Mucosa of rectum (tissue), 2 donors: ENCODE data around the gene C4B.
"Not testable (repeated sequence)": the region's sequence is repeated elsewhere in the genome, so short reads cannot be mapped to it uniquely, and the experiment has no call there.

Experiments
- H3K27ac ChIP-seq, 2 donors: one replicate each; pipeline ENCODE4 v1.7.0; 2013; ENCODE audit warnings: inconsistent platforms in 2 of 2, low read depth in 2 of 2, low read length in 2 of 2
- H3K27me3 ChIP-seq, 2 donors: one replicate each; pipeline ENCODE4 v1.7.0; 2013; ENCODE audit warnings: low read length in 2 of 2; ENCODE audit not compliant: control insufficient read depth in 2 of 2, insufficient read depth in 2 of 2
- H3K36me3 ChIP-seq, 2 donors: one replicate each; pipeline ENCODE4 v1.7.0; 2013; ENCODE audit warnings: low read length in 2 of 2; ENCODE audit not compliant: control insufficient read depth in 2 of 2, insufficient read depth in 2 of 2
- H3K4me1 ChIP-seq, 2 donors: one replicate each; pipeline ENCODE4 v1.7.0; 2013; ENCODE audit warnings: low read length in 2 of 2, mild to moderate bottlenecking in 1 of 2; ENCODE audit not compliant: control insufficient read depth in 2 of 2, insufficient read depth in 2 of 2
- H3K4me3 ChIP-seq, 2 donors: one replicate each; pipeline ENCODE4 v1.7.0; 2013; ENCODE audit warnings: low read length in 2 of 2
- H3K9ac ChIP-seq, 2 donors: one replicate each; pipeline ENCODE4 v1.7.0; 2013; ENCODE audit warnings: low read length in 2 of 2, low read depth in 1 of 2, mild to moderate bottlenecking in 1 of 2
- H3K9me3 ChIP-seq, 2 donors: one replicate each; pipeline ENCODE4 v1.7.0; 2013; ENCODE audit warnings: low read length in 2 of 2; ENCODE audit not compliant: control insufficient read depth in 2 of 2
- donor health status: healthy.
- donor health status: Normal muscosa, but diverticular disease.

Gene C4B

GRCh38 chr6:31981744-31982143 lies 32.9 kb upstream of the C4B start, which contains the start of gene C4A:
C4A (plus strand) TSS chr6:31982057; CDS start chr6:31982108, 51 bp downstream.
- H3K9me3 ChIP-seq, H3K4me1 ChIP-seq, H3K4me3 ChIP-seq, H3K27ac ChIP-seq, H3K9ac ChIP-seq, H3K27me3 ChIP-seq: not testable (repeated sequence)
- peaks cover 10 to 12% of the 10 kb centered on the region in 2 donors for H3K36me3 ChIP-seq

GRCh38 chr6:31989363-31989762 lies 25.2 kb upstream of the C4B start:
- H3K36me3 ChIP-seq, H3K4me3 ChIP-seq, H3K27ac ChIP-seq, H3K27me3 ChIP-seq, H3K9me3 ChIP-seq, H3K4me1 ChIP-seq, H3K9ac ChIP-seq: not testable (repeated sequence)

- H3K4me1 ChIP-seq, H3K9ac ChIP-seq, H3K27me3 ChIP-seq, H3K36me3 ChIP-seq, H3K9me3 ChIP-seq, H3K27ac ChIP-seq, H3K4me3 ChIP-seq: not testable (repeated sequence)
Observed at GRCh38 chr6:31994421-31994820, 20.2 kb upstream of the C4B start.

GRCh38 chr6:31996385-31996784 lies 18.2 kb upstream of the C4B start:
- H3K27me3 ChIP-seq, H3K4me1 ChIP-seq, H3K27ac ChIP-seq, H3K36me3 ChIP-seq, H3K9ac ChIP-seq, H3K4me3 ChIP-seq, H3K9me3 ChIP-seq: not testable (repeated sequence)

DNA sequence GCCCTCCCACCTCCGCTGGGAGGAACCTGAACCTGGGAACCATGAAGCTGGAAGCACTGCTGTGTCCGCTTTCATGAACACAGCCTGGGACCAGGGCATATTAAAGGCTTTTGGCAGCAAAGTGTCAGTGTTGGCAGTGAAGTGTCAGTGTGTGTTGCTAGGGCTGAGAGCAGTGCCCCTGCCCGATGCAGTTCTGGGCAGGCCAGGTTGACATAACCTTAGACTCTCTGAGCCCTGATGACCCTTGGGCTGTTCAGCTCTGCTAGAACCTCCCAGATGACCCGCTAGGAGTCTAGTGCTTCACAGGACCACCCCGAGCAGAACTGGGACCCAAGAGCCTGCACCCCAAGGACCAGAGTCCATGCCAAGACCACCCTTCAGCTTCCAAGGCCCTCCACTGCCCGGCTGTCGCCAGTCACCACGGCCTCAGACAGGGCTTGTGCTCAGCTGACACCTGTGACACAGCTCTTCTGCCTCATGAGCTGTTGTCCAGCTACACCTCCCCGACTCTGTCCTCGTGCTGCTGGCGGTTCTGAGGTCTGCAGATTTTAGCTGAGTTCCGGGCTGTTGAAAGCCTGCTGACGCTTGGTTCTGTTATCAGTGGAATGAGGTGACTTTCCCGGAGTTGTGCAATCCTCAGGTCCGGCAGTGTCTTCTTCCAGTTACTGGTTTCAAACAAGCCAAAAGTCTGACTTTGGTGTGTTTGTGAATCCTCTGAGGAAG lies 11.9 kb upstream of the C4B start:
- H3K4me3 ChIP-seq, H3K27me3 ChIP-seq, H3K4me1 ChIP-seq, H3K9ac ChIP-seq, H3K9me3 ChIP-seq, H3K36me3 ChIP-seq, H3K27ac ChIP-seq: not testable (repeated sequence)

DNA sequence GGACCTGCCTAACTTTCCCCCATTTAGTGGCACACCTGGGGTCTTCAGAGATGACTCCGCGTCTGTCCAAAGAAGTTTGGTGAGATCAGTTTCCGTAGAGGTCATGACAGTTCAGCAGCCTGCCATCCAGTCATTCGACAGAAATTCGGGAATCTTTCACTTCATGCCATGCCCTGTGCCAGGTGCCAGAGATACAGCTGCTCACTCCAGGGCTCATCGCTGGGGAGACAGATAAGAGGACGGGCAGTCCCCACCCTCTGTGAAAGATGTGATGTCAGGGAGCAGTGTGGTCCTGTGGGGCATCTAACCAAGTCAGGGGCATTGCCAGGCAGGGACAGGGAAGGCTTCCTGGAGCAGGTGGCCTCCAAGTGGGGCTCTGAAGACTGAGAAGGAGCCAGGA lies 11.3 kb upstream of the C4B start:
- H3K27ac ChIP-seq = not testable (repeated sequence)

DNA sequence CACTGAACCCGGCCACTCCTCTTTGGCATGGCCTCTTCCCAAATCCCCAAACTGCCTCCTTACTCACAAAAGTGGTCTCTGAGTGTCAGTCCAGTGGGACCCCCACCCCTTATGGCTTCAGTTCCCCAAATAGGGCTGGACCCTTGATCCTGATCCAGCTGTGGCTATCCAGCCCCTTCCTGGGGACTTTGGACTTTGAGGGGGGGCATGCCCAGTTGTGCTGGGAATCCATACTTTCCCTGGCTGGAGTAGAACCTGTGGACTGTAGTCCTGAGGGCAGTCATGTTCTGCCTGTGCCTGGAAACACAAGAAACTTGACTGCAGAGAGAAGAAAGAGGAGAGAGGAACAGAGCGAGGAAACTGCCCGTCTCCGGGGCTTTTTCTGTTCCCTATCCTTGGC lies 10.2 kb upstream of the C4B start:
- not testable (repeated sequence) for H3K9ac ChIP-seq, H3K27me3 ChIP-seq, H3K9me3 ChIP-seq, H3K4me1 ChIP-seq, H3K27ac ChIP-seq, H3K4me3 ChIP-seq, H3K36me3 ChIP-seq

More for the DNA sequence above, 11.3 kb upstream of the C4B start:
- not testable (repeated sequence) for H3K4me3 ChIP-seq, H3K27me3 ChIP-seq, H3K4me1 ChIP-seq, H3K36me3 ChIP-seq, H3K9ac ChIP-seq, H3K9me3 ChIP-seq

- not testable (repeated sequence) for H3K9me3 ChIP-seq, H3K4me1 ChIP-seq, H3K36me3 ChIP-seq, H3K27ac ChIP-seq, H3K4me3 ChIP-seq, H3K27me3 ChIP-seq, H3K9ac ChIP-seq
Observed at GRCh38 chr6:32004864-32005537, 9.6 kb upstream of the C4B start.

DNA sequence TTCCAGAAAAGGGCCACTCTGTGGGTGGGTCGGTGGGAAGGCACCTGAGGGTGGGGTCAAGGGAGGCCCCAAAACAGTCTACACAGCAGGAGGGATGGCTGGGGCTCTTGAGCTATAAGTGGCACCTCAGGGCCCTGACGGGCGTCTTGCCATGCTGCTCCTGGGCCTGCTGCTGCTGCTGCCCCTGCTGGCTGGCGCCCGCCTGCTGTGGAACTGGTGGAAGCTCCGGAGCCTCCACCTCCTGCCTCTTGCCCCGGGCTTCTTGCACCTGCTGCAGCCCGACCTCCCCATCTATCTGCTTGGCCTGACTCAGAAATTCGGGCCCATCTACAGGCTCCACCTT lies 9.1 kb upstream of the C4B start:
- H3K27ac ChIP-seq, H3K4me3 ChIP-seq, H3K27me3 ChIP-seq, H3K36me3 ChIP-seq, H3K9ac ChIP-seq, H3K4me1 ChIP-seq, H3K9me3 ChIP-seq: not testable (repeated sequence)

DNA sequence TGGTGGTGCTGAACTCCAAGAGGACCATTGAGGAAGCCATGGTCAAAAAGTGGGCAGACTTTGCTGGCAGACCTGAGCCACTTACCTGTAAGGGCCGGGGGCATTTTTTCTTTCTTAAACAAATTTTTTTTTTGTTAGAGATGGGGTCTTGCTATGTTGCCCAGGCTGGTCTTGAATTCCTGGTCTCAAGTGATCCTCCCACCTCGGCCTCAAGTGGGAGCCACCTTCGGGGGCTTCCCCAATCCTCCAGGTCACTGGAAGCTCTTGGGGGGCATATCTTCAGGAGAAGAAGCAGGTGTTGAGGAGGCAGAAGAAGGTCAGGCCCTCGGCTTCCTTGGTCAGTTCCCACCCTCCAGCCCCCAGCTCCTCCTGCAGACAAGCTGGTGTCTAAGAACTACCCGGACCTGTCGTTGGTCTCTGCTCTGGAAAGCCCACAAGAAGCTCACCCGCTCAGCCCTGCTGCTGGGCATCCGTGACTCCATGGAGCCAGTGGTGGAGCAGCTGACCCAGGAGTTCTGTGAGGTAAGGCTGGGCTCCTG lies 8.5 kb upstream of the C4B start:
- not testable (repeated sequence) for H3K9ac ChIP-seq, H3K27ac ChIP-seq, H3K4me1 ChIP-seq, H3K4me3 ChIP-seq, H3K27me3 ChIP-seq, H3K9me3 ChIP-seq, H3K36me3 ChIP-seq
